ENCODE measurements around the gene NTRK1. TPM values are rescaled to one million over a fixed set of nuclear protein-coding genes. Genes with fewer than 3 reads are reported as not detected.

The NTRK1 gene
- total and polyA plus RNA-seq, 2 of the 13 experiments (the other 11 are each of a cell fraction or from before 2014, with no cell fraction given), result not detected

DNA sequence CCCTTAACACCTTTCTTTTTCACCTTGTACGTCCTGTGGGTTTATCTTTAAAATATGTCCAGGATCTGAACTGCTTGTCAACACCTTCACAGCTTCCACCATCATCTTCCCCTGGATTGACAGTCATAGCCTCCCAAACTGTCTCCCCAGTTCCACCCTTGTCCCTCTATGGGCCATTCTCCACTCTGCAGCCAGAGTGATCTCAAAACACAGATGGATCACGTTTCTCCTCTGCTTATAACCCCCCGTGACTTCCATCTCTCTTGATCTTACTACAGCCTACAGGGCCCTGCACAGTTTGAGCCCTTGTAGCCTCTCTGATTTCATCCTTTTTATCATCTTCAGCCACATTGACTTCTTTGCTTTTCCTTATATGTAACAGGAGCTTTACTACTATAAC is 6.0 kb upstream of the NTRK1 start:
- H3K4me2 ChIP-seq (ENCODE audit: low read depth, low read length), result no peak overlapping the region
- peaks cover 11 to 54% of the 10 kb centered on the region in 2 experiments; a peak in 3 of 5 replicates for H3K27me3 ChIP-seq (ENCODE audit: control insufficient read depth in 1 of 2, insufficient read depth in 2 of 2, low read length in 2 of 2)
- H3K27ac ChIP-seq (ENCODE audit: extremely low read length, insufficient read depth, low read length), result no peak overlapping the region
- no peak overlapping the region for H3K9ac ChIP-seq (ENCODE audit: insufficient read depth, low read depth, low read length)
- no peak overlapping the region for H3K4me3 ChIP-seq (replicated peaks in 1 of 3; ENCODE audit: insufficient read depth in 1 of 3, low read depth in 2 of 3, low read length in 3 of 3)
- no peak overlapping the region for H2AFZ ChIP-seq (ENCODE audit: low read length)
- H3K36me3 ChIP-seq (replicated peaks in 1 of 2; ENCODE audit: control insufficient read depth in 1 of 2, insufficient read depth in 2 of 2, low read length in 2 of 2), result no peaks in the 10 kb centered on the region
- ChIA-PET POLR2A (no interaction called here), CTCF (ENCODE audit: low intra/inter-chr PET ratio, low total read pairs) (no interaction called here)
- BruUV-seq (replicated peaks), result no TSS peak
- ATAC-seq (no peak), DNase-seq (ENCODE audit: low spot score) (no peak), FAIRE-seq (no peak)
- H4K20me1 ChIP-seq (ENCODE audit: insufficient read depth, low read length), result no peaks in the 10 kb centered on the region
- WGBS (ENCODE audit: low lambda C conversion rate), result 16% methylated on average over 3 of the region's 3 CpGs
- H3K9me3 ChIP-seq (ENCODE audit: low read length), result no peaks in the 10 kb centered on the region
- intact Hi-C loops (cut with micrococcal nuclease; ENCODE audit: unreplicated experiment) (no loop called here), in situ Hi-C loops (cut with HindIII; ENCODE audit: extremely low pct_ligation_motif_present, low pct_unique_long_range_greater_than_20kb) (no loop called here)
- no peaks in the 10 kb centered on the region for H3K79me2 ChIP-seq (ENCODE audit: insufficient read depth, low read length)
- TF ChIP-seq ZC3H13 (CRISPR knock-in tag; IDR thresholded peaks at IDR 0.05) (no peak), KLF12 (CRISPR knock-in tag; IDR thresholded peaks at IDR 0.05; ENCODE audit: borderline replicate concordance) (no peak), ZNF383 (CRISPR knock-in tag; IDR thresholded peaks at IDR 0.05; ENCODE audit: borderline replicate concordance) (no peak), POLR2AphosphoS5 (IDR thresholded peaks at IDR 0.05; ENCODE audit: low read depth, low read length) (no peak), HNF1A (IDR thresholded peaks at IDR 0.05; ENCODE audit: low read depth) (no peak), HNF1A (CRISPR knock-in tag; IDR thresholded peaks at IDR 0.05; ENCODE audit: borderline replicate concordance) (no peak)
- peaks cover 29% of the 10 kb centered on the region for H3K4me1 ChIP-seq (ENCODE audit: insufficient read depth, low read length)

Data from HepG2 (cell line).